IMR-90 (cell line): ENCODE measurements around the gene MYOZ3.

Experiments
- CEBPB ChIP-seq: IDR thresholded peaks from 2 replicates; pipeline ENCODE4 v1.6.1; 2012; ENCODE audit warnings: low read depth, low read length, improper control_type of control experiment
- CHD1 ChIP-seq: IDR thresholded peaks from 2 replicates; pipeline ENCODE4 v1.6.1; 2012; ENCODE audit warnings: low read depth, low read length, improper control_type of control experiment
- CTCF ChIP-seq: conservative IDR thresholded peaks from 2 replicates; pipeline ENCODE4 v1.5.1; 2012; ENCODE audit warnings: mild to moderate bottlenecking, low read depth, low read length, improper control_type of control experiment
- MAFK ChIP-seq: IDR thresholded peaks from 2 replicates; pipeline ENCODE4 v1.6.1; 2012; ENCODE audit warnings: low read depth, low read length, improper control_type of control experiment
- MXI1 ChIP-seq: IDR thresholded peaks from 2 replicates; pipeline ENCODE4 v1.6.1; 2012; ENCODE audit warnings: low read depth, mild to moderate bottlenecking, low read length, moderate library complexity, borderline replicate concordance
- NFE2L2 ChIP-seq: fragments of 150-350 bp; IDR thresholded peaks from 2 replicates; pipeline ENCODE4 v1.6.1; 2016; ENCODE audit warnings: low read depth, mild to moderate bottlenecking, low read length
- POLR2A ChIP-seq: IDR thresholded peaks from 2 replicates; pipeline ENCODE4 v1.6.1; 2012; ENCODE audit warnings: mild to moderate bottlenecking, low read depth, low read length
- RAD21 ChIP-seq: IDR thresholded peaks from 2 replicates; pipeline ENCODE4 v1.6.1; 2012; ENCODE audit warnings: low read length, improper control_type of control experiment
- RCOR1 ChIP-seq: IDR thresholded peaks from 2 replicates; pipeline ENCODE4 v1.6.1; 2012; ENCODE audit warnings: mild to moderate bottlenecking, low read length, improper control_type of control experiment; ENCODE audit not compliant: insufficient replicate concordance

- TF ChIP-seq POLR2A: no peak
- no peak for TF ChIP-seq CTCF
- no peak for TF ChIP-seq MXI1
- TF ChIP-seq RAD21: no peak
- TF ChIP-seq MAFK: no peak
- TF ChIP-seq CHD1: no peak
- no peak for TF ChIP-seq NFE2L2
- no peak for TF ChIP-seq RCOR1
- no peak for TF ChIP-seq CEBPB
Measured at GRCh38 chr5:150618163-150618562, 42.9 kb upstream of the MYOZ3 start.
